CD14-positive monocyte (primary cell): ENCODE measurements around the gene HIGD1A. TPM values are rescaled to one million over a fixed set of nuclear protein-coding genes. Genes with fewer than 3 reads are reported as not detected.
A peak's percentile ranks its signal among the peaks of the same experiment; 100 is the strongest.

Experiments used
- DNase-seq, 3 donors: peaks; one replicate each; pipeline ENCODE4 v3.0.0-alpha.2; 2011 to 2022
- H2AFZ ChIP-seq: 2 replicates; pipeline ENCODE4 v1.6.0; 2012; ENCODE audit warnings: mild to moderate bottlenecking, low read depth, low read length, inconsistent platforms; ENCODE audit not compliant: insufficient read depth, poor library complexity, severe bottlenecking
- H3K27ac ChIP-seq, 2 donors: 1 replicate in 1 of 2; 2 replicates in 1 of 2; pipeline ENCODE4 v1.5.1; 2012 to 2013; ENCODE audit warnings: low read length in 2 of 2, control low read depth in 1 of 2, inconsistent platforms in 1 of 2, low read depth in 1 of 2, mild to moderate bottlenecking in 1 of 2
- H3K27me3 ChIP-seq, 2 donors: one replicate each; pipeline versions ENCODE4 v1.6.0 to v1.6.1; 2011 to 2013; ENCODE audit warnings: low read length in 2 of 2; ENCODE audit not compliant: control insufficient read depth in 2 of 2, insufficient read depth in 2 of 2
- H3K36me3 ChIP-seq, 2 donors: replicated peaks in 1 of 2; 1 replicate in 1 of 2; 2 replicates in 1 of 2; pipeline versions ENCODE4 v1.5.1 to v1.6.1; 2012 to 2013; ENCODE audit warnings: low read length in 2 of 2, control low read depth in 1 of 2, inconsistent platforms in 1 of 2, mild to moderate bottlenecking in 1 of 2; ENCODE audit not compliant: insufficient read depth in 2 of 2, control insufficient read depth in 1 of 2
- H3K4me1 ChIP-seq, 2 donors: 1 replicate in 1 of 2; 2 replicates in 1 of 2; pipeline versions ENCODE4 v1.5.1 to v1.6.1; 2012 to 2013; ENCODE audit warnings: low read length in 2 of 2, control low read depth in 1 of 2, inconsistent platforms in 1 of 2, mild to moderate bottlenecking in 1 of 2, moderate library complexity in 1 of 2; ENCODE audit not compliant: insufficient read depth in 2 of 2, control insufficient read depth in 1 of 2
- H3K4me2 ChIP-seq: replicated peaks from 2 replicates; pipeline ENCODE3; 2012; ENCODE audit warnings: low read length, moderate library complexity, mild to moderate bottlenecking; ENCODE audit not compliant: poor library complexity, severe bottlenecking; ENCODE audit errors: extremely low read depth
- H3K4me3 ChIP-seq, 3 experiments: fragments of 200-600 bp in 1 of 3; sonication (generic) in 1 of 3; replicated peaks in 1 of 3; 1 replicate in 2 of 3; 2 replicates in 1 of 3; pipeline ENCODE4 v1.5.1; 2011 to 2013; ENCODE audit warnings: low read length in 3 of 3, mild to moderate bottlenecking in 3 of 3, control low read depth in 2 of 3, low read depth in 2 of 3, inconsistent platforms in 1 of 3, moderate library complexity in 1 of 3
- H3K79me2 ChIP-seq: 2 replicates; pipeline ENCODE4 v1.6.0; 2012; ENCODE audit warnings: mild to moderate bottlenecking, control low read depth, inconsistent platforms, low read length, moderate library complexity; ENCODE audit not compliant: insufficient read depth
- H3K9ac ChIP-seq: 2 replicates; pipeline ENCODE4 v1.6.0; 2017; ENCODE audit warnings: low read length, mild to moderate bottlenecking; ENCODE audit not compliant: insufficient read depth, poor library complexity, severe bottlenecking
- H3K9me3 ChIP-seq, 2 donors: replicated peaks in 1 of 2; 1 replicate in 1 of 2; 2 replicates in 1 of 2; pipeline versions ENCODE4 v1.5.1 to v1.6.1; 2012 to 2013; ENCODE audit warnings: low read length in 2 of 2, control low read depth in 1 of 2; ENCODE audit not compliant: control insufficient read depth in 1 of 2, insufficient read depth in 1 of 2
- H4K20me1 ChIP-seq: 2 replicates; pipeline ENCODE4 v1.6.0; 2012; ENCODE audit warnings: mild to moderate bottlenecking, low read length, control low read depth, moderate library complexity; ENCODE audit not compliant: insufficient read depth
- H3K27ac Mint-ChIP-seq, 7 donors: one replicate each; pipeline ENCODE4 v1.8.0; 2020; ENCODE audit warnings: mild to moderate bottlenecking in 7 of 7, mixed read lengths in 7 of 7, moderate library complexity in 6 of 7, inconsistent platforms in 2 of 7
- H3K27me3 Mint-ChIP-seq, 3 donors: one replicate each; pipeline ENCODE4 v1.8.0; 2021 to 2022; ENCODE audit warnings: low read depth in 3 of 3, mild to moderate bottlenecking in 3 of 3, mixed read lengths in 3 of 3, moderate library complexity in 3 of 3, inconsistent platforms in 1 of 3
- H3K36me3 Mint-ChIP-seq, 2 donors: one replicate each; pipeline ENCODE4 v1.8.0; 2020; ENCODE audit warnings: mixed read lengths in 2 of 2, inconsistent platforms in 1 of 2, mild to moderate bottlenecking in 1 of 2
- H3K4me1 Mint-ChIP-seq: one replicate; pipeline ENCODE4 v1.8.0; 2020; ENCODE audit warnings: mild to moderate bottlenecking, mixed read lengths
- H3K4me3 Mint-ChIP-seq, 2 donors: one replicate each; pipeline ENCODE4 v1.8.0; 2020; ENCODE audit warnings: mild to moderate bottlenecking in 2 of 2, mixed read lengths in 2 of 2, moderate library complexity in 1 of 2
- H3K9me3 Mint-ChIP-seq, 7 donors: one replicate each; pipeline ENCODE4 v1.8.0; 2020 to 2022; ENCODE audit warnings: mixed read lengths in 7 of 7, mild to moderate bottlenecking in 6 of 7, moderate library complexity in 6 of 7, inconsistent platforms in 2 of 7
- CTCF ChIP-seq: fragments of 200-600 bp; IDR thresholded peaks from one replicate; pipeline ENCODE4 v1.8.0; 2022; ENCODE audit warnings: antibody characterized with exemption, mild to moderate bottlenecking
- WGBS: methylation state at CpG from one replicate; pipeline ENCODE4 v1.1.5; 2013; ENCODE audit warnings: missing lambda C conversion rate; ENCODE audit not compliant: insufficient coverage; 5-methylcytosine and 5-hydroxymethylcytosine counted together
- intact Hi-C, 2 donors: fragments of 100-400 bp; cut with micrococcal nuclease; formaldehyde crosslinking; loops; one replicate each; pipeline versions ENCODE4 v1.15.0 to v1.15.1; 2023
- polyA minus RNA-seq: library from RNA; depleted of rRNA, polyadenylated mRNA; stranded (reverse); fragments of >200 nt; gene quantifications from 2 replicates; pipeline ENCODE4 v1.2.3, GENCODE V29; 2012
- polyA plus RNA-seq, 3 donors: library from polyadenylated mRNA; depleted of rRNA in 1 of 3; unstranded in 2 of 3; stranded (reverse) in 1 of 3; fragments of 300-500 nt in 2 of 3; fragments of >200 nt in 1 of 3; fragmentation: Illumina TruSeq in 2 of 3; gene quantifications; 1 replicate in 2 of 3; 2 replicates in 1 of 3; pipeline ENCODE4 v1.2.3, GENCODE V29; 2012 to 2021
- total RNA-seq, 12 experiments: library from RNA in 1 of 12; stranded (reverse) in 1 of 12; fragments of 120-200 nt in 1 of 12; gene quantifications; one replicate each; pipeline ENCODE4 v1.2.4 and lab custom pipeline; 2013 to 2026; ENCODE audit warnings: mixed read lengths in 6 of 12, inconsistent platforms in 1 of 12

Gene HIGD1A
- 66.4 TPM for total RNA-seq (2013)
- polyA plus RNA-seq (100 to 1,000 TPM in 2 of 3 donors, 10 to 100 TPM in 1; 34.8 to 115 (median 104) TPM), polyA minus RNA-seq (12.5 and 21.9 TPM in 2 replicates), total RNA-seq (lab: John Stamatoyannopoulos, UW) (7.5 to 23.2 (median 17.2) reads per million in 11 experiments)

GRCh38 chr3:42804106-42804830 is at the start of gene HIGD1A:
Gene HIGD1A, minus strand, starts transcription at chr3:42804490. Its CDS starts 10,237 bp downstream, at chr3:42794253.
- peaks cover 24% of the 10 kb centered on the region for H4K20me1 ChIP-seq
- H3K27me3 Mint-ChIP-seq, result peaks cover 14 to 35% (median 17%) of the 10 kb centered on the region in 3 donors
- peaks cover 5% of the 10 kb centered on the region in 2 donors for H3K36me3 Mint-ChIP-seq
- H3K9me3 Mint-ChIP-seq, result peaks cover 0 to 3% (median 0%) of the 10 kb centered on the region in 7 donors
- no peaks in the 10 kb centered on the region for H3K36me3 ChIP-seq
- no peaks in the 10 kb centered on the region for H3K9me3 ChIP-seq
- H3K27ac ChIP-seq, result peak within 1 kb of the TSS; percentile 79 to 80
- WGBS, result under 1% methylated on average over 56 of the region's 63 CpGs
- H3K4me3 ChIP-seq, result peak within 1 kb of the TSS; percentile 58 to 97 (median 80)
- intact Hi-C loops, result loop anchor here in 1 of 2 donors (10.0 kb wide), 1 partner anchor 199 kb away; the partner anchor contains the start of gene NKTR
- H3K27me3 ChIP-seq, result peaks cover 2 to 18% of the 10 kb centered on the region in 2 donors
- peak within 1 kb of the TSS; percentile 98 to 99 for H3K4me3 Mint-ChIP-seq
- peak; percentile 88 to 92 (median 91) for DNase-seq
- peak within 1 kb of the TSS; percentile 97 for H2AFZ ChIP-seq
- H3K4me1 ChIP-seq, result peaks cover 24 to 36% of the 10 kb centered on the region in 2 donors
- peaks cover 48% of the 10 kb centered on the region for H3K79me2 ChIP-seq
- peak within 1 kb of the TSS; percentile 91 for H3K4me2 ChIP-seq
- no peak for TF ChIP-seq CTCF
- H3K4me1 Mint-ChIP-seq, result peaks cover 45% of the 10 kb centered on the region
- peak within 1 kb of the TSS; percentile 75 for H3K9ac ChIP-seq
- peak within 1 kb of the TSS; percentile 89 to 96 (median 92) for H3K27ac Mint-ChIP-seq

GRCh38 chr3:42853739-42854302 is 49.5 kb upstream of the HIGD1A start:
- H4K20me1 ChIP-seq, result no peaks in the 10 kb centered on the region
- no peaks in the 10 kb centered on the region for H3K9me3 Mint-ChIP-seq
- no peak overlapping the region for H3K4me3 Mint-ChIP-seq
- H3K79me2 ChIP-seq, result no peaks in the 10 kb centered on the region
- TF ChIP-seq CTCF, result no peak
- no peaks in the 10 kb centered on the region for H3K4me1 Mint-ChIP-seq
- intact Hi-C loops, result no loop called here
- no peaks in the 10 kb centered on the region for H3K36me3 ChIP-seq
- H3K4me1 ChIP-seq, result no peaks in the 10 kb centered on the region
- no peak overlapping the region for H3K27ac Mint-ChIP-seq
- H2AFZ ChIP-seq, result no peak overlapping the region
- WGBS, result 93% methylated on average over 4 of the region's 4 CpGs
- no peaks in the 10 kb centered on the region for H3K27me3 ChIP-seq
- H3K9me3 ChIP-seq, result no peaks in the 10 kb centered on the region
- no peak overlapping the region for H3K9ac ChIP-seq
- H3K27me3 Mint-ChIP-seq, result peaks cover 0 to 4% (median 1%) of the 10 kb centered on the region in 3 donors
- H3K4me3 ChIP-seq, result no peak overlapping the region
- no peaks in the 10 kb centered on the region for H3K36me3 Mint-ChIP-seq
- H3K4me2 ChIP-seq, result no peak overlapping the region
- DNase-seq, result no peak
- H3K27ac ChIP-seq, result no peak overlapping the region
